GM21576 (cell line): ENCODE measurements around the gene GSTA2.
"Not testable (repeated sequence)": the region's sequence is repeated elsewhere in the genome, so short reads cannot be mapped to it uniquely, and the experiment has no call there.

Experiments used
- ATAC-seq: cut with Tn5 transposase; IDR thresholded peaks from one replicate; pipeline ENCODE4 v1.9.1; 2021; ENCODE audit warnings: mild to moderate bottlenecking, moderate library complexity; ENCODE audit not compliant: unreplicated experiment

GSTA2 gene

GRCh38 chr6:52726193-52726542, 37.1 kb downstream of the GSTA2 start:
- ATAC-seq = no peak

- no peak for ATAC-seq
Measured at GRCh38 chr6:52725535-52726192, 37.6 kb downstream of the GSTA2 start.

- no peak for ATAC-seq
Measured at GRCh38 chr6:52725143-52725534, 38.1 kb downstream of the GSTA2 start.

GRCh38 chr6:52724406-52725121, 38.7 kb downstream of the GSTA2 start:
- peak; percentile 98 for ATAC-seq

- no peak for ATAC-seq
Measured at GRCh38 chr6:52724042-52724405, 39.3 kb downstream of the GSTA2 start.

GRCh38 chr6:52720321-52720720, 43.0 kb downstream of the GSTA2 start:
- ATAC-seq = no peak

GRCh38 chr6:52718550-52718949, 44.7 kb downstream of the GSTA2 start:
- no peak for ATAC-seq

- not testable (repeated sequence) for ATAC-seq
Measured at GRCh38 chr6:52714761-52715160, 48.5 kb downstream of the GSTA2 start.

- no peak for ATAC-seq
Measured at GRCh38 chr6:52712136-52712535, 51.1 kb downstream of the GSTA2 start.

- no peak for ATAC-seq
Measured at GRCh38 chr6:52707963-52708680, 55.2 kb downstream of the GSTA2 start.

- no peak for ATAC-seq
Measured at GRCh38 chr6:52706001-52706400, 57.3 kb downstream of the GSTA2 start.

- ATAC-seq = not testable (repeated sequence)
Measured at GRCh38 chr6:52704781-52705502, 58.3 kb downstream of the GSTA2 start.

GRCh38 chr6:52704060-52704459, 59.2 kb downstream of the GSTA2 start:
- ATAC-seq = no peak
